Osteocyte (in vitro differentiated cells): ENCODE data around the gene CMSS1. TPM values are rescaled to one million over a fixed set of nuclear protein-coding genes. Genes with fewer than 3 reads are reported as not detected.

Experiments used
- DNase-seq: peaks from one replicate; pipeline ENCODE4 v3.0.0; 2021; ENCODE audit warnings: mixed read lengths; ENCODE audit not compliant: unreplicated experiment; ENCODE audit errors: extremely low spot score
- H3K27ac Mint-ChIP-seq: one replicate; pipeline ENCODE4 v1.8.0; 2021; ENCODE audit warnings: mild to moderate bottlenecking, mixed read lengths; ENCODE audit not compliant: unreplicated experiment
- H3K27me3 Mint-ChIP-seq: one replicate; pipeline ENCODE4 v1.8.0; 2021; ENCODE audit warnings: mixed read lengths; ENCODE audit not compliant: unreplicated experiment
- H3K36me3 Mint-ChIP-seq: one replicate; pipeline ENCODE4 v1.8.0; 2021; ENCODE audit warnings: mixed read lengths; ENCODE audit not compliant: unreplicated experiment
- H3K4me1 Mint-ChIP-seq: one replicate; pipeline ENCODE4 v1.8.0; 2021; ENCODE audit warnings: mixed read lengths; ENCODE audit not compliant: unreplicated experiment
- H3K4me3 Mint-ChIP-seq: one replicate; pipeline ENCODE4 v1.8.0; 2021; ENCODE audit warnings: mild to moderate bottlenecking, moderate library complexity, mixed read lengths; ENCODE audit not compliant: unreplicated experiment
- H3K9me3 Mint-ChIP-seq: one replicate; pipeline ENCODE4 v1.8.0; 2021; ENCODE audit warnings: mixed read lengths; ENCODE audit not compliant: unreplicated experiment
- total RNA-seq: library from RNA; stranded (reverse); gene quantifications from 2 replicates; pipeline ENCODE4 v1.2.1, GENCODE V29; 2021
- TF ChIP-seq, protein P1 (sequence below): fragments of 200-600 bp; sonication (generic); IDR thresholded peaks from 2 replicates; pipeline ENCODE4 v1.5.0; 2021; ENCODE audit warnings: antibody characterized with exemption, mild to moderate bottlenecking, moderate library complexity

The CMSS1 gene
- total RNA-seq, 1 donor from 2014 or later = 38.5 TPM

DNA sequence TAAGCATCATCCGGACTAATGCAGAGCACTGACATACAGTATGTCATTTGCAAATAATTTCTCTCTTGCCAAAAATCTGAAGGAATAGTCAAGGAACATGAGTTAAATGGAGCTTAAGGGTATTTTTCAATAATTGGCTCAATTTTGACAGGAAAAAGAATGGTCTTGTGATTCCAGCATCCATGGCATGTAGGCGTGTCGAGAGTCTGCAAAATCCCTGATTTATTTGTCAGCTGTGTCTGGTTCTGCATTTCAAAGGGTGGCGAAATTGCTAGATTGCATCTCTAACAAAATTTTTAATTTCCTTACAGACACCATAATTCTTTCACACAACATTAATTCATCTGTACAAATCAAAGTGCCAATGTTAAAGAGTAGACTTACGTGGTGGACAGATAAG is 377.7 kb downstream of the CMSS1 start:
- no peak overlapping the region for H3K27ac Mint-ChIP-seq
- peaks cover 5% of the 10 kb centered on the region for H3K27me3 Mint-ChIP-seq
- H3K36me3 Mint-ChIP-seq = peaks cover 3% of the 10 kb centered on the region
- peaks cover 4% of the 10 kb centered on the region for H3K9me3 Mint-ChIP-seq
- no peaks in the 10 kb centered on the region for H3K4me1 Mint-ChIP-seq
- TF ChIP-seq, protein P1, sequence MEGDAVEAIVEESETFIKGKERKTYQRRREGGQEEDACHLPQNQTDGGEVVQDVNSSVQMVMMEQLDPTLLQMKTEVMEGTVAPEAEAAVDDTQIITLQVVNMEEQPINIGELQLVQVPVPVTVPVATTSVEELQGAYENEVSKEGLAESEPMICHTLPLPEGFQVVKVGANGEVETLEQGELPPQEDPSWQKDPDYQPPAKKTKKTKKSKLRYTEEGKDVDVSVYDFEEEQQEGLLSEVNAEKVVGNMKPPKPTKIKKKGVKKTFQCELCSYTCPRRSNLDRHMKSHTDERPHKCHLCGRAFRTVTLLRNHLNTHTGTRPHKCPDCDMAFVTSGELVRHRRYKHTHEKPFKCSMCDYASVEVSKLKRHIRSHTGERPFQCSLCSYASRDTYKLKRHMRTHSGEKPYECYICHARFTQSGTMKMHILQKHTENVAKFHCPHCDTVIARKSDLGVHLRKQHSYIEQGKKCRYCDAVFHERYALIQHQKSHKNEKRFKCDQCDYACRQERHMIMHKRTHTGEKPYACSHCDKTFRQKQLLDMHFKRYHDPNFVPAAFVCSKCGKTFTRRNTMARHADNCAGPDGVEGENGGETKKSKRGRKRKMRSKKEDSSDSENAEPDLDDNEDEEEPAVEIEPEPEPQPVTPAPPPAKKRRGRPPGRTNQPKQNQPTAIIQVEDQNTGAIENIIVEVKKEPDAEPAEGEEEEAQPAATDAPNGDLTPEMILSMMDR = no peak
- no peak for DNase-seq
- H3K4me3 Mint-ChIP-seq = no peak overlapping the region

- DNase-seq = no peak
- peaks cover 2% of the 10 kb centered on the region for H3K27me3 Mint-ChIP-seq
- no peak overlapping the region for H3K27ac Mint-ChIP-seq
- peaks cover 3% of the 10 kb centered on the region for H3K36me3 Mint-ChIP-seq
- no peak overlapping the region for H3K4me3 Mint-ChIP-seq
- TF ChIP-seq, protein P1 = no peak
- H3K9me3 Mint-ChIP-seq = peaks cover 4% of the 10 kb centered on the region
- no peaks in the 10 kb centered on the region for H3K4me1 Mint-ChIP-seq
Observed at GRCh38 chr3:100197876-100198275, 380.2 kb downstream of the CMSS1 start.

DNA sequence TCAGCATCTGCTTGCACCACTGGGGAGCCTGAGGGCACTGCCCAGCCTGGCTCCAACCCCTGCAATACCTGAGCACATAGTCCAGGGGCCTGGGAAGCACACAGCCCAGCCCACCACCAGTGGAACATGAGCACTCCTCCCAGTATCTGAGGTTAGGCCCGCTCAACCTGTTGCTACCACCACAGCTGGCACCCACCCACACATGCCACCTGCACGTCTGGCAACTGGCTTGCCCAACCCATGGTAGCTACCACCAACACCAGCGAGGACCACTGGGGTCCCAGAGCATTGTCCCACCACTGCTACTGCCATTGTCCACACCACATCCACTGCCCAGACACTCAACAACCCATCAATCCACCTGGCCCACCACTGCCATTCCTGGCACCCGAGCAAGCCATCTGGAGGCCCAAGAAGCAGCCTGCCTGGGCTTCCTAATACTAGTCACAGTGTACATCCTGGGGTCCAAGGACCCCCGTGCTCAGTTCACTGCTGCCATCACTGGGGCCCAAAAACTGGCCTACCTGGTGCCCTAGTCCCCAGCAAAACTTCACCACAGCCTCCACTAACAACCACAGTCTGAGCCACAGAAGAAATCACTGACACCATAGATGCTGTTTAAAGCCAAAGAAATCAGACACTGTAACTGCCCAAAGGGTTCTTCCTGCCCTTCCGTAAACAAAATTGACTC is 381.1 kb downstream of the CMSS1 start:
- Mint-ChIP-seq H3K9me3 (peaks cover 4% of the 10 kb centered on the region), H3K4me1 (no peaks in the 10 kb centered on the region), H3K4me3 (no peak overlapping the region), H3K27me3 (peaks cover 2% of the 10 kb centered on the region), H3K36me3 (peaks cover 3% of the 10 kb centered on the region), H3K27ac (no peak overlapping the region)
- TF ChIP-seq, protein P1 = no peak
- no peak for DNase-seq

DNA sequence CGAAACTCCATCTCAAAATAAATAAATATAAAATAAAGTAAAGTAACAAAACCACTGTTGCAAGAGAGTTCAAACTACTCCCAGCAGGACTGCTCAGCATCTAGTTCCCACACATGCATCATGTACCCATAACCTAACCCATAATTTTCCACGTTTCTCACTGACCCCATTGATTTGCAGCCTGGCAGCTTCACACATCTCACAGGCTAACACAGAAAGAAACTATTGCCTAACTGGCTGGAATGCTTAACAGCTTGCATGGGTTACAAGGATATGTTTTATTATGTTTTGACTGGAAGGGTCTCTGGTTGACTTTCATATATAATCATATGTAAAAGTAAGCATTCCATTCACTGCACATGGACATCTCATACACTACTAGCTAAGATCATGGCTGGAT is 387.5 kb downstream of the CMSS1 start:
- no peak for DNase-seq
- TF ChIP-seq, protein P1 = no peak
- no peaks in the 10 kb centered on the region for H3K36me3 Mint-ChIP-seq
- no peaks in the 10 kb centered on the region for H3K4me1 Mint-ChIP-seq
- no peak overlapping the region for H3K27ac Mint-ChIP-seq
- no peaks in the 10 kb centered on the region for H3K9me3 Mint-ChIP-seq
- H3K4me3 Mint-ChIP-seq = no peak overlapping the region
- H3K27me3 Mint-ChIP-seq = no peaks in the 10 kb centered on the region

GRCh38 chr3:100206687-100207086 is 389.0 kb downstream of the CMSS1 start:
- Mint-ChIP-seq H3K4me3 (no peak overlapping the region), H3K4me1 (peaks cover 9% of the 10 kb centered on the region), H3K27me3 (no peaks in the 10 kb centered on the region)

More at GRCh38 chr3:100206687-100207086, 389.0 kb downstream of the CMSS1 start:
- Mint-ChIP-seq H3K27ac (no peak overlapping the region), H3K9me3 (no peaks in the 10 kb centered on the region), H3K36me3 (no peaks in the 10 kb centered on the region)
- TF ChIP-seq, protein P1 = no peak
- no peak for DNase-seq
